ENCODE measurements around the gene TIMMDC1. TPM values are rescaled to one million over a fixed set of nuclear protein-coding genes. Genes with fewer than 3 reads are reported as not detected.

The TIMMDC1 gene
- total and polyA plus RNA-seq, 9 of the 15 experiments (the other 6 are each of a cell fraction or from before 2014, with no cell fraction given), result 62.1 to 226 (median 86.6) TPM

DNA sequence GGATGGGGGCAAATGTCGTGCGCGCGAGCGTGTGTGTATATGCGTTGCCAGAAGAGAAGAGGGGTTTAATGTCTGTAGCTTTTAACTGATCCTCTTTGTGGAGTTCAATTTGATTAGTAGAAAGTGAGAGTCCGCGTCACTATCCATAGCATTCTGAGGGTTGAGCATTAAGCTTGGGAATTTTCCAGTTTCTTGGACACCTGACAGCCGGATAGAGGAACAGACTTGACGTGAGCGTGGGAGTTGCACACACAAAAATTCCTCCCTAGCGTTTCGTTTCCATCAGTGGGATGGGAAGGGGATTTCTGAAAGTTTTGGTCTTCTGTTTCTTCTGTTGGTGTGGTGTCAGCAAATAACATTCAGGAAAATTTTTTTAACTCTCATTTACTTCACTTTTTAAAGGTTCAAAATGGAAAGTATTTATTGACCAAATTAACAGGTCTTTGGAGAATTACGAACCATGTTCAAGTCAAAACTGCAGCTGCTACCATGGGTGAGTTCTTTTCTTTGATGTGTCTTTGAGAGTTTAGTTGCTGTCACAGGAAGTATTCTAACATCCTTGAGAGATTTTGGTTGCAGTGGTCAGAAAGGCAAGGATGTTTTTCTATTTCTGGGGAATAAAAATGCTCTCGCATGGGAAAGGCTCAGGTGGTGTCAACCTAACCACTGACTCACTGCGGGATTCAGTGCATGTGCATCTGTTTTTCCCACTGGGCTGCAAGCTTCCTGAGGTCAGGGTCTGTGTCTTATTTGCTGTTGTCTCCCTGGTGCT is 28.7 kb upstream of the TIMMDC1 start:
- Histone ChIP-seq H4K20me1 (replicated peaks; ENCODE audit: control insufficient read depth, insufficient read depth, low read length) (no peaks in the 10 kb centered on the region), H2AFZ (ENCODE audit: low read depth, low read length) (peak overlapping the region; percentile 99), H3K9me3 (replicated peaks; ENCODE audit: control insufficient read depth, insufficient read depth, low read depth, low read length) (no peaks in the 10 kb centered on the region), H3K4me1 (replicated peaks in 1 of 2; ENCODE audit: control insufficient read depth in 2 of 2, insufficient read depth in 2 of 2, low read length in 2 of 2) (peaks cover 5 to 8% of the 10 kb centered on the region in 2 experiments; a peak in 4 of 5 replicates), H3K9ac (ENCODE audit: insufficient read depth in 1 of 2, low read depth in 2 of 2, low read length in 2 of 2) (peak overlapping the region; percentile 78 to 95), H3K27me3 (ENCODE audit: control insufficient read depth in 2 of 2, insufficient read depth in 2 of 2, low read length in 2 of 2) (no peaks in the 10 kb centered on the region), H3K9me1 (ENCODE audit: control insufficient read depth, insufficient read depth, low read length) (no peaks in the 10 kb centered on the region), H3K4me3 (peak overlapping the region; percentile 79), H3K36me3 (ENCODE audit: control insufficient read depth, insufficient read depth, low read length) (peaks cover 22% of the 10 kb centered on the region; the same call in 2 of the 3 replicates), H3K4me2 (ENCODE audit: insufficient read depth, low read length) (peak overlapping the region; percentile 95), H3K27ac (ENCODE audit: extremely low read depth, low read depth, low read length) (peak overlapping the region; percentile 89), H3K79me2 (ENCODE audit: control insufficient read depth, insufficient read depth, low read length) (peaks cover 13% of the 10 kb centered on the region)
- intact Hi-C loops (cut with micrococcal nuclease) (no loop called here), in situ Hi-C loops (cut with MboI) (no loop called here)
- 5% methylated on average over 15 of the region's 16 CpGs for WGBS (ENCODE audit: insufficient coverage, low coverage, missing lambda C conversion rate)
- peak in 1 of 4 experiments; percentile 9 for DNase-seq (ENCODE audit: extremely low read depth in 1 of 4, low spot score in 3 of 4)
- no peak for ATAC-seq
- POLR2A ChIA-PET, result interaction anchor here (0.6 to 1.4 kb wide), 4 partner anchors 8 to 128 kb away, joined by 3 to 6 read pairs (median 4); partner anchors contain the start of genes PLA1A and TIMMDC1
- BruUV-seq (replicated peaks), result no TSS peak
- TF ChIP-seq, protein P1, sequence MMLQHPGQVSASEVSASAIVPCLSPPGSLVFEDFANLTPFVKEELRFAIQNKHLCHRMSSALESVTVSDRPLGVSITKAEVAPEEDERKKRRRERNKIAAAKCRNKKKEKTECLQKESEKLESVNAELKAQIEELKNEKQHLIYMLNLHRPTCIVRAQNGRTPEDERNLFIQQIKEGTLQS (IDR thresholded peaks at IDR 0.05), result no peak
- TF ChIP-seq, protein P1 (CRISPR knock-in tag; conservative IDR thresholded peaks at IDR 0.05), result no peak
- TF ChIP-seq MXI1 (IDR thresholded peaks at IDR 0.05; ENCODE audit: low read depth, low read length) (0 out of 2 replicates have a peak, but pooled peaks have one; percentile 5), CTBP1 (IDR thresholded peaks at IDR 0.05; ENCODE audit: borderline replicate concordance) (0 out of 2 replicates have a peak, but pooled peaks have one; percentile 6), PCBP1 (IDR thresholded peaks at IDR 0.05; ENCODE audit: low read depth, low read length, poor library complexity, severe bottlenecking) (no peak), ETV6 (IDR thresholded peaks at IDR 0.05; ENCODE audit: borderline replicate concordance in 1 of 2, low read depth in 2 of 2, low read length in 1 of 2) (no peak), ETV6 (CRISPR knock-in tag; IDR thresholded peaks at IDR 0.05; ENCODE audit: borderline replicate concordance) (no peak)
- CTCF ChIA-PET (ENCODE audit: low intra/inter-chr PET ratio), result interaction anchor here (1.1 kb wide), 1 partner anchor 212 kb away, joined by 3 read pairs; no protein-coding TSS in a partner anchor
- FAIRE-seq, result peak; percentile 40
